Right atrium auricular region (tissue), 2 donors: Measurements from ENCODE around the gene LRRC28. TPM values are rescaled to one million over a fixed set of nuclear protein-coding genes. Genes with fewer than 3 reads are reported as not detected.

Experiments used
- DNase-seq: peaks from one replicate; pipeline ENCODE4 v3.0.0-alpha.2; 2019; ENCODE audit warnings: low spot score
- H3K27ac ChIP-seq, 2 donors: fragments of 200-600 bp; sonication (generic); 1 replicate in 1 of 2; 2 replicates in 1 of 2; pipeline ENCODE4 v1.5.1; 2016 to 2019
- H3K27me3 ChIP-seq, 2 donors: fragments of 200-600 bp; sonication (generic); one replicate each; pipeline versions ENCODE4 v1.5.1 to v1.6.0; 2017 to 2019
- H3K36me3 ChIP-seq: fragments of 200-600 bp; sonication (generic); one replicate; pipeline ENCODE4 v1.5.1; 2016
- H3K4me1 ChIP-seq, 2 donors: fragments of 200-600 bp; sonication (generic); one replicate each; pipeline versions ENCODE4 v1.5.1 to v1.6.0; 2017 to 2019
- H3K4me3 ChIP-seq, 2 donors: fragments of 200-600 bp; sonication (generic); 1 replicate in 1 of 2; 2 replicates in 1 of 2; pipeline ENCODE4 v1.5.1; 2017 to 2019; ENCODE audit warnings: mild to moderate bottlenecking in 1 of 2, moderate library complexity in 1 of 2
- H3K9me3 ChIP-seq, 2 donors: fragments of 200-600 bp; sonication (generic); one replicate each; pipeline ENCODE4 v1.5.1; 2019
- total RNA-seq, 2 donors: library from RNA; depleted of rRNA; stranded (reverse); fragments of >200 nt; gene quantifications; one replicate each; pipeline ENCODE4 v1.1.0, GENCODE V29; 2016
- TF ChIP-seq, protein P1 (sequence below), 2 donors: fragments of 200-600 bp; sonication (generic); IDR thresholded peaks; one replicate each; pipeline ENCODE4 v1.5.1; 2019; ENCODE audit warnings: antibody characterized with exemption in 2 of 2

LRRC28 gene
- total RNA-seq, 2 donors from 2014 or later = 29.8 to 34.5 TPM

DNA sequence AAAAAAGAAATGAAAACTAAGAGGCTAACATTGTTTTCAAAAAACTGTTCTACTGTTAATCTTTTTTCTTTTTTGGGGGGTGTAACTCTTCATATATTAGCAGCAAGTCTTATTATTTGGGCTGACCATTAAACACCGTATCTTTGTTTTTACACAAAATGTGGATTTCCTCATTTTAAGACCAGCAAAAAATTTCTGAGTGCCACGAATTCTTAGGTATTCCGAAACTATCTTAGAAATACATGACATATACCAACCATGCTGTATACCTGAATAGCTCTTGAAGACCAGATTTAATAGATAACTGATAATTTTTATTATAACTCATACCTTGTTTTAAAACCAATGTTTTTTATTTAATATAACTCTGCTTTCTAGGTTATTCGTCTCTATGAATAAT lies 1.3 kb upstream of the LRRC28 start:
- Histone ChIP-seq H3K4me3 (peak overlapping the region; percentile 74 to 88), H3K36me3 (peaks cover 3% of the 10 kb centered on the region), H3K9me3 (no peaks in the 10 kb centered on the region), H3K27ac (peak overlapping the region; percentile 92 to 96), H3K4me1 (peaks cover 0 to 41% of the 10 kb centered on the region in 2 donors), H3K27me3 (no peaks in the 10 kb centered on the region)
- no peak for DNase-seq
- TF ChIP-seq, protein P1, sequence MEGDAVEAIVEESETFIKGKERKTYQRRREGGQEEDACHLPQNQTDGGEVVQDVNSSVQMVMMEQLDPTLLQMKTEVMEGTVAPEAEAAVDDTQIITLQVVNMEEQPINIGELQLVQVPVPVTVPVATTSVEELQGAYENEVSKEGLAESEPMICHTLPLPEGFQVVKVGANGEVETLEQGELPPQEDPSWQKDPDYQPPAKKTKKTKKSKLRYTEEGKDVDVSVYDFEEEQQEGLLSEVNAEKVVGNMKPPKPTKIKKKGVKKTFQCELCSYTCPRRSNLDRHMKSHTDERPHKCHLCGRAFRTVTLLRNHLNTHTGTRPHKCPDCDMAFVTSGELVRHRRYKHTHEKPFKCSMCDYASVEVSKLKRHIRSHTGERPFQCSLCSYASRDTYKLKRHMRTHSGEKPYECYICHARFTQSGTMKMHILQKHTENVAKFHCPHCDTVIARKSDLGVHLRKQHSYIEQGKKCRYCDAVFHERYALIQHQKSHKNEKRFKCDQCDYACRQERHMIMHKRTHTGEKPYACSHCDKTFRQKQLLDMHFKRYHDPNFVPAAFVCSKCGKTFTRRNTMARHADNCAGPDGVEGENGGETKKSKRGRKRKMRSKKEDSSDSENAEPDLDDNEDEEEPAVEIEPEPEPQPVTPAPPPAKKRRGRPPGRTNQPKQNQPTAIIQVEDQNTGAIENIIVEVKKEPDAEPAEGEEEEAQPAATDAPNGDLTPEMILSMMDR (IDR thresholded peaks at IDR 0.05) = no peak

DNA sequence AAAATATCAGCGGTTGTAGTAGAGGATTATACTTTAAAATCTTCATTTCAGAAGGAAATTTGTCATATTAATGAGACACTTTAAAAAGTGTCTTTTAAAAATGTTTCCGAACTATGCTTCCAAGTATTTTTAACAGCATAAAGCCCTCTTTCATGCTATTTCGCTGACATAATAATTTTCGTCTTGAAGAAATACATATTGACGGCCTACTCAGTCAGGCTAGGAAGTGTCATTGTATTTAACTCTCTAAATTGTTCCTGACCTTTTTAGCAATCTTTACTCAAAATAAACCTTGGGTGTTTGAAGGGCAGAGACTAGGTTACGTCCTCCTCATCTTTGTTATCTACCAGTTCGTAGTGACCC lies 806 bp upstream of the LRRC28 start:
- Histone ChIP-seq H3K4me3 (peak overlapping the region; percentile 74 to 88), H3K27ac (peak overlapping the region; percentile 92 to 96), H3K9me3 (no peaks in the 10 kb centered on the region), H3K36me3 (no peaks in the 10 kb centered on the region), H3K4me1 (peaks cover 0 to 41% of the 10 kb centered on the region in 2 donors), H3K27me3 (no peaks in the 10 kb centered on the region)
- TF ChIP-seq, protein P1 (IDR thresholded peaks at IDR 0.05) = no peak
- no peak for DNase-seq

DNA sequence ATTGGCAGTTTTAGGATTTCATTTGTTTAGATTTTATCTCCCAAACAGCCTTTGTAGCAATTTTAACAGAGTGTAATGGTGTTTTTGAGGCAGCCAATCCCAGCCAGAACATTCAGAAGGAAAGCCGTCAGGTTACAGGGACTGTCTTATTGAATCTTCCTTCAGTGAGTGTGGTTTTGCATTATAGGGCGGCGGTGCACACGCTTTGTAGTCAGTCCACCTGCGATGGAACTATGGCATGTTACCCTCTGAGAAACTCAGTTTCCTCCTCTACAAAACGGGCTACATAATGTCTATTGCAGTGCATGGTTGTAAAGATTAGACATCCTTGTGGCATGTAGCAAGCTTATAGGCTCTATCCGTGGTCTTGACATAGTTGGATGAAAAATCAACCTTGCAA lies 1.0 kb downstream of the LRRC28 start:
- peaks cover 0 to 39% of the 10 kb centered on the region in 2 donors for H3K4me1 ChIP-seq
- H3K27me3 ChIP-seq = no peaks in the 10 kb centered on the region
- TF ChIP-seq, protein P1 (IDR thresholded peaks at IDR 0.05) = no peak
- peak overlapping the region in 1 of 2 donors; percentile 88 for H3K4me3 ChIP-seq
- peak overlapping the region in 1 of 2 donors; percentile 96 for H3K27ac ChIP-seq
- no peak for DNase-seq
- no peaks in the 10 kb centered on the region for H3K9me3 ChIP-seq
- H3K36me3 ChIP-seq = no peaks in the 10 kb centered on the region

DNA sequence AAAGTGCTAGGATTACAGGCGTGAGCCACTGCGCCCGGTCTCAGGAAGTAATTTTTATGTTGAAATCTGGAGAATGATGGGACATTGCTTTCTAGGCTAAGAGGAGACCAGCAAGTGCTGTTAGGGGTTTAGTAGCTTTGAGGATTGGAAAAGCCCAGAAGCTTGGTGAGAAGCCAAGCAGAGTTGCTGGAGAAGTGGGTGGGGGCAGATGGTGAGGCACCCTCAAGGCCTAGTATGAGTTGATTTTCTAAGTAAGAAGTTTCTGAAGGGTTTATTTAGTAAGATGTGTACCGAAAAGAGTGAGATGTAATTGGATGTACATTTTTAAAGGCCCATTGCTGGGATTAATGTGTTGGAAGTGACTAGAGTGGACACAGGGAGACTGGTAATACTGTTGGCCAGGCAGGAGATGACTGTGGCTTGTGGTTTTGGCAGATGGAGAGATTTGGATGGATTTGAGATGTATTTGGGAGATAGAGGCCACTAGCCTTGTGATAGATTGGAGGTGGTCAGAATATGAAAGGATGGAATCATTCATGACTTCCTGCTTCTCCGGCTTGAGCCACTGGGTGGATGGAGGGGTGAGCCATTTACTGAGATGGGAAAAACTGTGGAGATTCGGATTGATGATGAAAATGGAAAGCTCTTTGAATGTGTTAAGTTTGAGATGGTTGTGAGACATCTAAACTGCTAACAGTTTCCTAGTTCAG lies 2.3 kb downstream of the LRRC28 start:
- peaks cover 0 to 27% of the 10 kb centered on the region in 2 donors for H3K4me1 ChIP-seq
- H3K4me3 ChIP-seq = no peak overlapping the region
- no peaks in the 10 kb centered on the region for H3K9me3 ChIP-seq
- TF ChIP-seq, protein P1 (IDR thresholded peaks at IDR 0.05) = no peak
- H3K27ac ChIP-seq = no peak overlapping the region
- H3K36me3 ChIP-seq = no peaks in the 10 kb centered on the region
- no peak for DNase-seq
- H3K27me3 ChIP-seq = no peaks in the 10 kb centered on the region

DNA sequence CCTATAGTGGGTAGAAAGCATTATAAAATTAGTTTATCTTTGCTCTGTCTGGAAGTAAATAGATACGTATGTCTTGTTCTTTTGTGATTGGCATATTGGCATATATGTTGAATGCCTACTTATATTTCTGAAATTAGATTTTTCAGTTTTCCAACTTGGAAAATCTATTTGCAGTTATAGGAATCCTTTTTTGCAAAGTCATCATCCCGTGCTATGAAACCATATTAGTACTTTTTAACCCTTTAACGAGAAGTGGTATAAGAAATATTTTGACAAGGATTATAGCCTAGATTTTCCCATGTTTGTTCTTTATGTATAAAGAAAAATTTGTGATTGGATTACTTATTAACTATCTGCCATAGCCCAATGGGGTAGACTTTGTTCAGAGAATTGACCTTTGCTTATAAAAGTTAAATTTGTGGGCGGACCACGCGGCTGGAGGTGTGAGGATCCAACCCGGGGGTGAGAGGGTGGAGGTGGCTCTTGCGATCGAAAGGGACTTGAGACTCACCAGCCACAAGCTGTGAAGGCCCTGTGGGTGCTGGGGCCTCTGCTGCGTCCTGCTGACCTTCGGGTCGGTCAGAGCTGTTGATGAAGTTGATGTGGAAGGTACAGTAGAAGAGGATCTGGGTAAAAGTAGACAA lies 5.9 kb downstream of the LRRC28 start:
- Histone ChIP-seq H3K4me1 (peaks cover 0 to 10% of the 10 kb centered on the region in 2 donors), H3K9me3 (no peaks in the 10 kb centered on the region), H3K36me3 (no peaks in the 10 kb centered on the region), H3K27ac (no peak overlapping the region), H3K27me3 (no peaks in the 10 kb centered on the region), H3K4me3 (no peak overlapping the region)
- no peak for DNase-seq
- TF ChIP-seq, protein P1 (IDR thresholded peaks at IDR 0.05) = no peak
